Naive thymus-derived CD4-positive, alpha-beta T cell (primary cell): Measurements from ENCODE around the gene ARHGAP9. TPM values are rescaled to one million over a fixed set of nuclear protein-coding genes. Genes with fewer than 3 reads are reported as not detected.

Experiments used
- ATAC-seq: fragments of 150-1000 bp; cut with Tn5 transposase; 2 replicates; pipeline ENCODE4 v1.10.0; 2021; ENCODE audit warnings: mild to moderate bottlenecking, moderate library complexity
- CTCF ChIA-PET: fragments of 350-600 bp; sonication (Branson Sonifier 250); formaldehyde crosslinking; loops from one replicate; lab custom pipeline; 2021; ENCODE audit warnings: antibody characterized with exemption; lab: Charles Lee
- POLR2A ChIA-PET: fragments of 350-600 bp; sonication (Branson Sonifier 250); formaldehyde crosslinking; loops from one replicate; lab custom pipeline; 2021; ENCODE audit warnings: antibody characterized with exemption, inconsistent platforms; lab: Charles Lee
- DNase-seq, 9 donors: peaks; one replicate each; pipeline versions ENCODE4 v3.0.0 to v3.0.0-alpha.2; 2020 to 2022; ENCODE audit warnings: mixed read lengths in 1 of 9
- H3K27ac ChIP-seq: one replicate; pipeline ENCODE4 v1.7.0; 2013; ENCODE audit warnings: mild to moderate bottlenecking, low read depth, low read length, moderate library complexity
- H3K27me3 ChIP-seq, 2 donors: one replicate each; pipeline ENCODE4 v1.7.0; 2013; ENCODE audit warnings: low read length in 2 of 2, mild to moderate bottlenecking in 2 of 2, moderate library complexity in 2 of 2; ENCODE audit not compliant: control insufficient read depth in 2 of 2, insufficient read depth in 2 of 2
- H3K36me3 ChIP-seq, 3 experiments: 1 replicate in 2 of 3; 2 replicates in 1 of 3; pipeline ENCODE4 v1.7.0; 2013; ENCODE audit warnings: low read length in 3 of 3, mild to moderate bottlenecking in 3 of 3, moderate library complexity in 1 of 3; ENCODE audit not compliant: insufficient read depth in 3 of 3, control insufficient read depth in 2 of 3
- H3K4me1 ChIP-seq, 2 donors: one replicate each; pipeline ENCODE4 v1.7.0; 2013; ENCODE audit warnings: low read length in 2 of 2, mild to moderate bottlenecking in 2 of 2, moderate library complexity in 1 of 2; ENCODE audit not compliant: control insufficient read depth in 2 of 2, insufficient read depth in 2 of 2
- H3K4me3 ChIP-seq: 2 replicates; pipeline ENCODE4 v1.7.0; 2013; ENCODE audit warnings: mild to moderate bottlenecking, low read length
- H3K9me3 ChIP-seq, 3 experiments: 1 replicate in 2 of 3; 2 replicates in 1 of 3; pipeline ENCODE4 v1.7.0; 2013; ENCODE audit warnings: low read length in 3 of 3; ENCODE audit not compliant: control insufficient read depth in 2 of 3
- H3K27ac Mint-ChIP-seq, 9 donors: one replicate each; pipeline ENCODE4 v1.8.0; 2020 to 2022; ENCODE audit warnings: mixed read lengths in 9 of 9, mild to moderate bottlenecking in 8 of 9, moderate library complexity in 5 of 9, inconsistent platforms in 2 of 9
- H3K27me3 Mint-ChIP-seq, 5 donors: one replicate each; pipeline ENCODE4 v1.8.0; 2021 to 2022; ENCODE audit warnings: mixed read lengths in 5 of 5, mild to moderate bottlenecking in 1 of 5
- H3K36me3 Mint-ChIP-seq, 5 donors: one replicate each; pipeline ENCODE4 v1.8.0; 2020 to 2022; ENCODE audit warnings: mixed read lengths in 5 of 5, mild to moderate bottlenecking in 3 of 5, inconsistent platforms in 1 of 5
- H3K4me1 Mint-ChIP-seq, 7 donors: one replicate each; pipeline ENCODE4 v1.8.0; 2020 to 2022; ENCODE audit warnings: mixed read lengths in 7 of 7, mild to moderate bottlenecking in 3 of 7, inconsistent platforms in 1 of 7
- H3K4me3 Mint-ChIP-seq, 10 donors: one replicate each; pipeline ENCODE4 v1.8.0; 2020 to 2022; ENCODE audit warnings: mild to moderate bottlenecking in 10 of 10, mixed read lengths in 10 of 10, moderate library complexity in 6 of 10, inconsistent platforms in 2 of 10
- H3K9me3 Mint-ChIP-seq, 11 donors: one replicate each; pipeline ENCODE4 v1.8.0; 2020 to 2022; ENCODE audit warnings: mixed read lengths in 11 of 11, mild to moderate bottlenecking in 4 of 11, inconsistent platforms in 1 of 11, moderate library complexity in 1 of 11
- intact Hi-C, 2 donors: fragments of 100-400 bp; cut with micrococcal nuclease; formaldehyde crosslinking; loops; one replicate each; pipeline ENCODE4 v1.15.1; 2023
- polyA plus RNA-seq, 2 donors: library from polyadenylated mRNA; unstranded; fragments of 300-500 nt; fragmentation: Illumina TruSeq; gene quantifications; one replicate each; pipeline ENCODE4 v1.2.3, GENCODE V29; 2021
- total RNA-seq, 6 experiments: library from RNA in 5 of 6; stranded (reverse) in 5 of 6; gene quantifications; 1 replicate in 5 of 6; 2 replicates in 1 of 6; pipeline ENCODE4 v1.2.3 and lab custom pipeline; 2021 to 2026

Gene ARHGAP9
- total and polyA plus RNA-seq, 7 experiments from 2014 or later = 198 to 366 (median 329) TPM

GRCh38 chr12:57525615-57526383 lies 46.1 kb upstream of the ARHGAP9 start:
- Mint-ChIP-seq H3K27ac (peak overlapping the region in 3 of 9 donors; percentile 14 to 58 (median 32)), H3K4me3 (peak overlapping the region in 2 of 10 donors; percentile 7 to 8), H3K4me1 (peaks cover 25 to 36% (median 31%) of the 10 kb centered on the region in 7 donors), H3K36me3 (peaks cover 0 to 12% (median 4%) of the 10 kb centered on the region in 5 donors), H3K9me3 (peaks cover 0 to 5% (median 0%) of the 10 kb centered on the region in 11 donors), H3K27me3 (peaks cover 0 to 3% (median 0%) of the 10 kb centered on the region in 5 donors)
- H3K4me3 ChIP-seq = no peak overlapping the region
- H3K27me3 ChIP-seq = no peaks in the 10 kb centered on the region
- no peak for ATAC-seq
- no peaks in the 10 kb centered on the region for H3K9me3 ChIP-seq
- no peak overlapping the region for H3K27ac ChIP-seq
- intact Hi-C loops = loop anchor here in 1 of 2 donors (10.0 kb wide), 1 partner anchor 801 kb away; the partner anchor contains the start of gene NACA
- CTCF ChIA-PET = interaction anchor here (1.1 kb wide), 1 partner anchor 45 kb away, joined by 3 read pairs; no protein-coding TSS in a partner anchor
- DNase-seq = no peak
- H3K36me3 ChIP-seq = peaks cover 5 to 66% (median 22%) of the 10 kb centered on the region in 3 experiments
- POLR2A ChIA-PET = interaction anchor here (0.6 to 2.6 kb wide), 3 partner anchors 10 to 45 kb away, joined by 5 to 10 read pairs (median 5); no protein-coding TSS in a partner anchor
- H3K4me1 ChIP-seq = peaks cover 22 to 26% of the 10 kb centered on the region in 2 donors

DNA sequence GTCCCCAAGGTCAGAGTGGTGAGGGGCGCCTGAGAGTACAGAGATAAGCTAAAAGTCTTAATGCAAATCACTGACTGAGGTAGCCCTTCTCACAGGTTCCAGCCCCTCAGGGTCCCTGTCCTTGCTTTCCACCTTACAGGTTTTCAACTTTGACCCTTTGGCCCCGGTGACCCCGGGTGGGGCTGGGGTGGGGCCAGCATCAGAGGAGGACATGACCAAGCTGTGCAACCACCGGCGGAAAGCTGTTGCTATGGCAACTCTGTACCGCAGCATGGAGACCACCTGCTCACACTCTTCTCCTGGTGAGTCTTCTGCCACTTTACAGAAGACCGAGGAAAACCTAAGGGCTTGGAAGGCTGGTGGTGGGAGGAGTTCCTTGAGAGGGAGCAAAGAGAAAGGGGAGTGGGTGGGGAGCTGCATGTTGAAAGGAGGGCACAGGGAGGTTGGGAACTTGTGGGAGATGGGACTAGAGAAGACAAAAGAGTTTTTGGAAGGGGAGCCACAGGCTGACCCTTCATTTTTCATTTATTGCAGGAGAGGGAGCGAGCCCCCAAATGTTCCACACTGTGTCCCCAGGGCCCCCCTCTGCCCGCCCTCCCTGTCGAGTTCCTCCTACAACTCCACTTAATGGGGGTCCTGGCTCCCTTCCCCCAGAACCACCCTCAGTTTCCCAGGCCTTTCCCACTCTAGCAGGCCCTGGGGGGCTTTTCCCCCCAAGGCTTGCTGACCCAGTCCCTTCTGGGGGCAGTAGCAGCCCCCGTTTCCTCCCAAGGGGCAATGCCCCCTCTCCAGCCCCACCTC lies 45.3 kb upstream of the ARHGAP9 start:
- ATAC-seq = no peak
- Mint-ChIP-seq H3K36me3 (peaks cover 0 to 10% (median 4%) of the 10 kb centered on the region in 5 donors), H3K9me3 (peaks cover 0 to 9% (median 0%) of the 10 kb centered on the region in 11 donors), H3K27ac (peak overlapping the region in 6 of 9 donors; percentile 76 to 96 (median 90)), H3K4me3 (peak overlapping the region in 7 of 10 donors; percentile 7 to 99 (median 92)), H3K4me1 (peaks cover 25 to 42% (median 35%) of the 10 kb centered on the region in 7 donors), H3K27me3 (peaks cover 0 to 7% (median 0%) of the 10 kb centered on the region in 5 donors)
- DNase-seq = no peak
- H3K4me3 ChIP-seq = no peak overlapping the region
- H3K27me3 ChIP-seq = no peaks in the 10 kb centered on the region
- H3K36me3 ChIP-seq = peaks cover 0 to 58% (median 18%) of the 10 kb centered on the region in 3 experiments
- peak overlapping the region; percentile 91 for H3K27ac ChIP-seq
- ChIA-PET CTCF (interaction anchor here (0.9 to 2.0 kb wide), 4 partner anchors 14 to 66 kb away, joined by 3 to 6 read pairs (median 4); partner anchors contain the start of gene GLI1), POLR2A (interaction anchor here (1.0 to 2.6 kb wide), 6 partner anchors 7 to 21 kb away, joined by 3 to 10 read pairs (median 5); no protein-coding TSS in a partner anchor)
- no peaks in the 10 kb centered on the region for H3K9me3 ChIP-seq
- intact Hi-C loops = loop anchor here (5.0 to 10.0 kb wide), 4 partner anchors 413 to 1593 kb away; partner anchors contain the start of genes DGKA (in 1 of the 2), NAB2 (in 1 of the 2), NACA (in 1 of the 2) and STAT6 (in 1 of the 2)
- H3K4me1 ChIP-seq = peaks cover 23 to 26% of the 10 kb centered on the region in 2 donors

DNA sequence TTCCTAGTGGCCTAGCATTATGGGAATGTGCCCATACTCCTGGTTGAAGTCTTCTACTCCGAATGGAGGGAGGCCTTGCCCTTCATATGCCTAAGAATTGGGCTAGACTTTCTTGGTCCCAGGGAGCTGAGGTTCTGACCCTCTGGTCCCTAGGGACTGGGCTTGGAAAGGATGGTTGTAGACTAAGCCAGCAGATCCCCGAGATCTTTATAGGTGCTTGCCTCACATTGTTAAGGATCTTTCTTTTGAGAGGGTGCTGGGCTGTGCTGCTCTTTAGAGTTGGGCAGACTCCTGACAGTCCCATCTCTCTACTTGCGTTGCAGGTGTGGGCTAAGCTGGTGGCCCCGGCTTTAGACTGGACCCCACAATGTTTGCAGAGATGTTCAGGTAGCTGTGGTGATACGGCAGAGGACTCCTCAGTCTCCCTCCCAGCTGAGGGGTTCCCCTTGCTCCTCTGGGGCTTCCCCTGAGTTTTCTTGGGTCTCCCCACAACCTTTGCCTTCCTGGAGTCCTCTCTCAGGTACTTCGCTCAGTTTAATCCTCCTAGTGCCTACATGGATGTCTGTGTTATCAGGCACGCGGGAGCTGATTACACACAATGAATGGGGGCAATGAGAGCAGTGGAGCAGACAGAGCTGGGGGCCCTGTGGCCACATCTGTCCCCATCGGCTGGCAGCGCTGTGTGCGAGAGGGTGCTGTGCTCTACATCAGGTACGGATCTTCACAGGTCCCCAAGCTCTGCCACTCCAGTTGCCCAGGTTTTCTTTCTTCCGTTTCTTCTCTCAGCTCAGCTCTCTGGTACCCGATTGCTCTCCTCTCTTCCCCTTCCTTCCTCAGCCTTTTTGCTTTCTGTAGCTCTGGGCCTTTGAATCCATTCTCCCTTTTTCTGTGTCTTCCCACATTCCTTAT lies 44.3 kb upstream of the ARHGAP9 start:
- POLR2A ChIA-PET = interaction anchor here (0.7 to 2.6 kb wide), 14 partner anchors 8 to 64 kb away, joined by 3 to 15 read pairs (median 4); partner anchors contain the start of genes ARHGAP9 and DCTN2
- CTCF ChIA-PET = interaction anchor here (0.9 to 2.0 kb wide), 6 partner anchors 15 to 101 kb away, joined by 3 to 7 read pairs (median 4); partner anchors contain the start of gene GLI1
- H3K4me3 ChIP-seq = peak overlapping the region; percentile 58
- ATAC-seq (no peak), DNase-seq (peak in 2 of 9 donors; percentile 12 to 48)
- no peaks in the 10 kb centered on the region for H3K9me3 ChIP-seq
- H3K9me3 Mint-ChIP-seq = peaks cover 0 to 14% (median 0%) of the 10 kb centered on the region in 11 donors
- no peaks in the 10 kb centered on the region for H3K27me3 ChIP-seq
- H3K4me1 ChIP-seq = peaks cover 30 to 32% of the 10 kb centered on the region in 2 donors
- peaks cover 0 to 8% (median 0%) of the 10 kb centered on the region in 5 donors for H3K36me3 Mint-ChIP-seq
- peaks cover 30 to 47% (median 41%) of the 10 kb centered on the region in 7 donors for H3K4me1 Mint-ChIP-seq
- intact Hi-C loops = loop anchor here (2.0 to 10.0 kb wide), 7 partner anchors 59 to 1707 kb away; partner anchors contain the start of genes DGKA (in 1 of the 2), NAB2 (in 1 of the 2), NACA (in 1 of the 2) and RPL41 (in 1 of the 2)
- H3K27me3 Mint-ChIP-seq = peaks cover 0 to 7% (median 0%) of the 10 kb centered on the region in 5 donors
- peak overlapping the region; percentile 82 to 96 (median 93) for H3K27ac Mint-ChIP-seq
- peak overlapping the region; percentile 90 to 99 (median 92) for H3K4me3 Mint-ChIP-seq
- peak overlapping the region; percentile 91 for H3K27ac ChIP-seq
- H3K36me3 ChIP-seq = peaks cover 0 to 50% (median 14%) of the 10 kb centered on the region in 3 experiments

GRCh38 chr12:57522887-57523705 lies 43.4 kb upstream of the ARHGAP9 start:
- peaks cover 32 to 39% of the 10 kb centered on the region in 2 donors for H3K4me1 ChIP-seq
- intact Hi-C loops = loop anchor here (1.0 to 10.0 kb wide), 9 partner anchors 60 to 1706 kb away; partner anchors contain the start of genes DGKA (in 1 of the 2), NAB2 (in 1 of the 2), NACA (in 1 of the 2) and RPL41 (in 1 of the 2)
- peak overlapping the region; percentile 82 to 96 (median 93) for H3K27ac Mint-ChIP-seq
- H3K36me3 Mint-ChIP-seq = peaks cover 0 to 14% (median 0%) of the 10 kb centered on the region in 5 donors
- H3K27ac ChIP-seq = peak overlapping the region; percentile 91
- peak overlapping the region; percentile 90 to 99 (median 94) for H3K4me3 Mint-ChIP-seq
- DNase-seq = peak in 1 of 9 donors; percentile 66
- ChIA-PET POLR2A (interaction anchor here (0.7 to 2.6 kb wide), 11 partner anchors 7 to 63 kb away, joined by 3 to 15 read pairs (median 4); partner anchors contain the start of genes ARHGAP9 and DCTN2), CTCF (interaction anchor here (1.1 to 2.0 kb wide), 4 partner anchors 21 to 64 kb away, joined by 4 to 7 read pairs (median 5); partner anchors contain the start of gene GLI1)
- peaks cover 0 to 14% (median 0%) of the 10 kb centered on the region in 11 donors for H3K9me3 Mint-ChIP-seq
- peaks cover 39 to 54% (median 50%) of the 10 kb centered on the region in 7 donors for H3K4me1 Mint-ChIP-seq
- H3K36me3 ChIP-seq = peaks cover 0 to 43% (median 14%) of the 10 kb centered on the region in 3 experiments
- no peak for ATAC-seq
- no peaks in the 10 kb centered on the region for H3K27me3 ChIP-seq
- H3K4me3 ChIP-seq = peak overlapping the region; percentile 58
- no peaks in the 10 kb centered on the region for H3K9me3 ChIP-seq
- peaks cover 0 to 7% (median 0%) of the 10 kb centered on the region in 5 donors for H3K27me3 Mint-ChIP-seq
